SU-DHL-6 (cell line): ENCODE measurements around the gene NIPAL4.

Experiments
- EZH2phosphoT487 ChIP-seq: fragments of 200-600 bp; sonication (generic), shearing (Covaris generic); conservative IDR thresholded peaks from 2 replicates; pipeline ENCODE4 v1.6.1; 2018; ENCODE audit warnings: mild to moderate bottlenecking, antibody characterized with exemption, low read length, moderate library complexity, mixed read lengths
- TF ChIP-seq, protein P1 (sequence below): fragments of 200-600 bp; sonication (generic); IDR thresholded peaks from one replicate; pipeline ENCODE4 v1.5.1; 2017; ENCODE audit warnings: antibody characterized with exemption, mild to moderate bottlenecking, low read length, moderate library complexity; ENCODE audit not compliant: insufficient read depth, poor library complexity, severe bottlenecking

DNA sequence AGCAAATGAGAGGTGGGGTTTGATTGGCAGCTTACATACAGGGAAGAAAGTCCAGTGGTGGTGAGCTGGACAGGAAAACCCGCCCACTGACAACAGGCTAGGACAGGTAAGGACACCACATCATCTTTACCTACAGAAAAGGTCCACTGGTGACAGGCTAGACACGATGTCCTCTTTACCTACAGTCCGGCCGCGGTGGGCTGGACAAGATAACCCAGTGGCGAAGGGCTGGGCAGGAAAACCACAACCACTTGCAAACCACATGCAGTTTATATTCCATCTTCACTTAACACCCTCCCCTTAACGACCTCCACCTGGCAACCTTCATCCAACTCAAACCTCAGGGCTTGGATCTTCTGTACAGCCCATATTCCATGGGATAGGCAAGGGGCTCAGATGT is 5.0 kb upstream of the NIPAL4 start:
- TF ChIP-seq, protein P1, sequence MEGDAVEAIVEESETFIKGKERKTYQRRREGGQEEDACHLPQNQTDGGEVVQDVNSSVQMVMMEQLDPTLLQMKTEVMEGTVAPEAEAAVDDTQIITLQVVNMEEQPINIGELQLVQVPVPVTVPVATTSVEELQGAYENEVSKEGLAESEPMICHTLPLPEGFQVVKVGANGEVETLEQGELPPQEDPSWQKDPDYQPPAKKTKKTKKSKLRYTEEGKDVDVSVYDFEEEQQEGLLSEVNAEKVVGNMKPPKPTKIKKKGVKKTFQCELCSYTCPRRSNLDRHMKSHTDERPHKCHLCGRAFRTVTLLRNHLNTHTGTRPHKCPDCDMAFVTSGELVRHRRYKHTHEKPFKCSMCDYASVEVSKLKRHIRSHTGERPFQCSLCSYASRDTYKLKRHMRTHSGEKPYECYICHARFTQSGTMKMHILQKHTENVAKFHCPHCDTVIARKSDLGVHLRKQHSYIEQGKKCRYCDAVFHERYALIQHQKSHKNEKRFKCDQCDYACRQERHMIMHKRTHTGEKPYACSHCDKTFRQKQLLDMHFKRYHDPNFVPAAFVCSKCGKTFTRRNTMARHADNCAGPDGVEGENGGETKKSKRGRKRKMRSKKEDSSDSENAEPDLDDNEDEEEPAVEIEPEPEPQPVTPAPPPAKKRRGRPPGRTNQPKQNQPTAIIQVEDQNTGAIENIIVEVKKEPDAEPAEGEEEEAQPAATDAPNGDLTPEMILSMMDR = no peak
- TF ChIP-seq EZH2phosphoT487 = no peak
